ENCODE measurements around the gene COX7A2. TPM values are rescaled to one million over a fixed set of nuclear protein-coding genes. Genes with fewer than 3 reads are reported as not detected.

COX7A2 gene
- total RNA-seq, 1 experiment from 2014 or later, result 154 TPM

DNA sequence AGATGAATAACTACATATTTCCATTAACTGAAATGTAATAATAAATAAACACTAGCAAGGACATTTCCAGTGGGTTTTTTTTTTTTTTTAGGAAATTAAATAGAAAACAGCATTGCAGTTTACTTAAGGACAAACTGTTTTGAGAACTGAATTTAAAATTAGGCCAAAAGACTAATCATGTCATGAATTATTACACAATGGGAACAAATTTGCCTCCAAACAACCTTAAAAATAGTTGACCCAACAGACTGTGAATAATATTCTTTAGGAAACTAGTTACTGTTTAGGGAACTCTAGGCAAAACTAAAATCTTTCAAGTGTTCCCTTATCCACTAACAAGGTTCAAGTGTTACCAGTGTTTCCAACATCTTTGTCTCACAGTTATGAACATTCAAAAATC lies 21.3 kb downstream of the COX7A2 start:
- no peak for DNase-seq (ENCODE audit: extremely low read depth, low read depth)

- DNase-seq (ENCODE audit: extremely low read depth, low read depth), result no peak
These were observed 22.5 kb downstream of the COX7A2 start for GRCh38 chr6:75221116-75221515.

GRCh38 chr6:75220357-75220756 lies 23.2 kb downstream of the COX7A2 start:
- no peak for DNase-seq (ENCODE audit: extremely low read depth, low read depth)

- DNase-seq (ENCODE audit: extremely low read depth, low read depth), result no peak
These were observed 24.3 kb downstream of the COX7A2 start for GRCh38 chr6:75219263-75219662.

DNA sequence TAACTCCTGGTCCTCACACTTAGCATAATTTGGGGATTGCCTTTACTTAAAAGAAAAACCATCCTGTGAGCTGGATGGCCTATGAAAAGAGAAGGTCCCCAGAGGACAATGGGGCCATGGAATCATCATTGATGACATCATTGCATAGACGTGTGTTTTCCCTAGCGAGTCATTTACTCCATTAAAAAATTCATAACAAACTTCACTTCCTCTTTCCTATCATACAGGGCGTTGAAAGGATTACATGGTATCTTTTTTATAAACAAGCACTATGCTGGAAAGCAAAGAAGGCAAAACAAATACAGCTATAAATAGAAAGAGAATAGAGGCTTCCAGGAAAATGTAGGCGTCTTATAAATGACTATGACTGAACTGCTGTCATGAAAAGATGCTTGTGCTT lies 26.4 kb downstream of the COX7A2 start:
- DNase-seq (ENCODE audit: extremely low read depth, low read depth), result no peak

DNA sequence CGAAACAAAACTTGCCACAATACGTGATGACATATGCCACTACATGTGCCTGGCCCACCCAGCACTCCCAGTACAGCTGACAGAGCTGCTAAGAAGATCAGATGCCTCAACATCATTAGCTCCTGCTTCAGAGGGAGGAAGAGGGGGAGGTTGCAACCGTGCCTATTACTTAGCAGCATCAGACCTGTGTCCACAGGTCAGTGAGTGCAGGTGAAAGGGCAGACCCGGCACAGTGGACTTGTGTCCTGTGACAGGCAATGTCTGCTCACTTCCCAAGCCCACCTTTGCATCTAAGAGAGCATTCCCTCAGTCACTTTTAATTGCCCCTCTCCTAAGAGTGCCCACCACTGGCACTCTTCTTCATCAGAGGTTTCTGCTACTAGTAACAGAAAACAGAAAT lies 28.3 kb downstream of the COX7A2 start:
- DNase-seq (ENCODE audit: extremely low read depth, low read depth), result no peak

GRCh38 chr6:75213732-75214131 lies 29.9 kb downstream of the COX7A2 start:
- no peak for DNase-seq (ENCODE audit: extremely low read depth, low read depth)

DNA sequence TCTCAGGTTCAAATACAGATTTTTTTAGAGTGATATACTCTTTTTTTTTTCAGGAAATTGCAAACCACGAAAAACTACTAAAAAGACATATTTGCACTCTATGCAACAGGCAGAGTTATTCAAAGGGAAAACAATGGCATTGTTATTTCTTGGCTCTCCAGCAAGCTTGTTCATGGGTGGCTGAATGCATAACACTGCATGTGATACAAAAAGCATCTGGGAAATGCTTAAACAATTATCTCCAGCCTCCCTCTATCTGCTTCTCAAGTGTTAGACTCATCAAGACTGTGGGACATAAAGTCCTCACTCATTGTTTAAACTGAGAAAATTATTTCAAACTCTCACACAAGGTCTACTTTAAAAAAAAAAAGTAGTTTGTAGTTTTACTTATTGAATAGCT lies 30.5 kb downstream of the COX7A2 start:
- DNase-seq (ENCODE audit: extremely low read depth, low read depth), result no peak

DNA sequence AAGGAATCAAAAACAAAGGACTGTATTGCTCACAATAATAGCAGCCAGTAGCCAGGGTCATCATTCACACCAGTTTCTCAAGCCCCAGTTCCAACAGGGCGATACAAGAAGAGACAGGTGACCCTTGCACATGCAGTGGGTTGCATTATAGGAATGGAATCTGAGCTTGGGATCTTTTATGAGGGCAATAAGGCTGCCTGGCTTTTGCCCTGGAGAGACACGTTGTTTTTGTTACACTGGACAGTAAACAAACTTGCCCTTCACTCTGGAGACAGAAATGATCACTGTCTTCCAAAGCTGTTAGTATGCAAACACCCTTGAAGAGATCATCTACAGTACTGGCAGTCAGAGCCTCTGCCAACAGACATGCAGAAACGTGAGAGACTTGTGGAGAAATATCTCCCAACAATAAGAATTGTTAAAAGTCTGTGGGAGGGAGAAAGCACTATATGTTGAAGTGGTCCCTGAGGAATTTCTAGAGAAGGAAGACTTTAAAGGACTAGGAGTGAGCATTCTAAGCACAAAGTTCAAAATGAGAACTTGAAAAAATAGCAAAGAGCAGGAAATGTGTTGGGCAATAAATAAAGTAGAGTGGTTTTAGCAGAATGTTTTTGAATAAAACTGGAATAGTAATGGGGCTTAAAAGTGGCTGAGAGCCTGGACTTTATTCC lies 31.5 kb downstream of the COX7A2 start:
- no peak for DNase-seq (ENCODE audit: extremely low read depth, low read depth)

- DNase-seq (ENCODE audit: extremely low read depth, low read depth), result peak; percentile 52
These were observed 32.5 kb downstream of the COX7A2 start for GRCh38 chr6:75210885-75211739.

DNA sequence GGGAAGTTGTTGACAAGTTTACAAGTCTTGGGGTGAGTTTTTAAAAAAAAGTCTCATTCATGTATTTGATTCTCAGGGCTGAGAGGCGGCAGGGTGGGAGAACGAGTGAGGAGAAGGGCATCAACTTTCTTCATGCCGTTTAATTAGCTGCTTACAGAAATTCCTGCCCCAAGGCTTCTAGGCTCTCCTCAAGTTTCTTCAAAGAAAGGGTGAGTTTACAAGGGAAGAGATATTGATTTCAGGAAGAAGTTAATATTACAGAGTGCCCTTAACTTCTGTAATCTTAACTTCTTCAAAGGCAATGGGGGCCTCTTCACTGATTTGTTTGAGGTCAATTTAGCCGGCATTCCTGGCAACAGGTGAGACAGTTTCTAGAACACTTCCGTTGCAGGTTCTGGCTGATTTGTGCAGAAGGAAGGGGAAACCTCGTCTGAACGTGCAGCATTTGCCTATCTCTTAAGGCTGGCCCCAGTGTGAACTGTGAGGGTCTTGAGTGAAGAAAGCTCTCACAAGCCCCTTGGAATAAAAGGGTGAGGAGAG lies 34.3 kb downstream of the COX7A2 start:
- no peak for DNase-seq (ENCODE audit: extremely low read depth, low read depth)

- peak; percentile 63 for DNase-seq (ENCODE audit: extremely low read depth, low read depth)
These were observed 35.1 kb downstream of the COX7A2 start for GRCh38 chr6:75208298-75209183.

- no peak for DNase-seq (ENCODE audit: extremely low read depth, low read depth)
These were observed 36.8 kb downstream of the COX7A2 start for GRCh38 chr6:75206576-75207342.

DNA sequence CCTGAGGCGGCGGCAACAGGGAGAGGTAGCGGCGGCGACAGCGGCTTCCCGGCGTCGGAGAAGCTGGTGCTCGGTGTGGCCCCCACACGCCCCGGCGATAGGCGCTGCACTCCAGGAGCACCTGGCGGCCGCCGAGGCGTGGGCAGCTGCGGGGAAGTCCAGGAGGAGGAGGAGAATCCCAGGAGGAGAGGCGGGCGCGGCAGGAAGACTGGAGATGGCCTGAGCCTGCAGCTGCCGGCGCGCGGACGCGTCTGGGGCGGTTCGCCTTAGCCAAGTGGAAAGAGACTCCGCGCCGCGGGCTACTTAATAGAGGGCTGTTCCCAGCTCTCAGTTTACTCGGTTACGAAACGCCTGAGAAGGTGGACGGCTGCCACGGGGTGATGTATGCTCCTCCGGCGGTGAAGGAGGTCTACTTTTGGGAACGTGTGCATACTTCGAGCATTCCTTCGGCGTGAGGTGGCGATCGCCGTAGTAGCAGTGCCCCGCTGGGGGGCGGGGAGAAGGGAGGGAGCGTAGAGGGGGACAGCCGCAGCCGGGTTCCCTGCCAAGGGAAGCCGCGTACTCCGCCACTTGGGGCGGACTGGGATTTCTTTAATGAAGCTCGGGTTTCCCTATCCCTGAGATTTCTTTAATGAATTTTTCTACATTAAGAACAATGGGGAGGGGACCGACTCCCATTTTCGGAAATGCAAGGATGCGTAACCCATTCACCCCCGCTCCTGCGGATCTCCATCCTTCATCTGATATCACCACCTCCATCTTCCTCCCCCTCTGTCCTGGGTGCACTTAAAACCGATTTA lies 37.6 kb downstream of the COX7A2 start, which contains the start of gene COL12A1:
Gene COL12A1 (minus strand): TSS at position 278 of the 800 bp plus-strand sequence. CDS start 3,261 bp downstream, outside the sequence.
- DNase-seq (ENCODE audit: extremely low read depth, low read depth), result no peak

GRCh38 chr6:75204959-75205775 lies 38.4 kb downstream of the COX7A2 start:
- no peak for DNase-seq (ENCODE audit: extremely low read depth, low read depth)

GRCh38 chr6:75204217-75204958 lies 39.2 kb downstream of the COX7A2 start:
- DNase-seq (ENCODE audit: extremely low read depth, low read depth), result peak; percentile 58

DNA sequence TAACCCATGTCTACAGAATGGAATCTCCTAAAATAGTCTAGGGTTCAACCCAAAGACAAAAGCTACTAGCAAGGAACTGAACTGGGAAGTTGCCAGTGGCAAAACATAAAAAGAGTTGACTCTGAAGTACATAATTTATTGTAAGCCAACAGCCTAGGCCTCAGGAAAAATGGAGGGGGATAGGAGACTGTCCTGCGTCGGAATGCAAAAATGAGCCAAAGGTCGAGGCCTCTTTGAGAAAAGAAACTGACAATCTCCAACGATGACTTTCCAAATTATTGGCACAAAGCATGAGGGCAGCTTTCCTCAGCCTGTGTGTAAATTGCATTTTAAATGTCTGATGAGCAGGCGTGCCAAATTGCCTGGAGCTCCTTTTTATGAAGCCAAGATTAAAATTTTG lies 39.9 kb downstream of the COX7A2 start:
- DNase-seq (ENCODE audit: extremely low read depth, low read depth), result no peak
